Stomach (tissue), 9 donors: ENCODE data around the gene PDE6H. TPM values are rescaled to one million over a fixed set of nuclear protein-coding genes. Genes with fewer than 3 reads are reported as not detected.

Source experiments
- DNase-seq, 2 donors: peaks; one replicate each; pipeline versions ENCODE4 v3.0.0 to v3.0.0-alpha.2; 2013 to 2019
- H3K27ac ChIP-seq, 5 donors: fragments of 200-600 bp in 4 of 5; sonication (generic) in 4 of 5; one replicate each; pipeline ENCODE4 v1.5.1; 2013 to 2019; ENCODE audit warnings: mild to moderate bottlenecking in 1 of 5, moderate library complexity in 1 of 5
- H3K27me3 ChIP-seq, 3 donors: fragments of 200-600 bp; sonication (generic); one replicate each; pipeline ENCODE4 v1.5.1; 2017 to 2019; ENCODE audit warnings: mixed run types in 1 of 3
- H3K36me3 ChIP-seq, 4 donors: fragments of 200-600 bp; sonication (generic); 1 replicate in 3 of 4; 2 replicates in 1 of 4; pipeline ENCODE4 v1.5.1; 2016 to 2019
- H3K4me1 ChIP-seq, 4 donors: fragments of 200-600 bp; sonication (generic); one replicate each; pipeline ENCODE4 v1.5.1; 2016 to 2019
- H3K4me3 ChIP-seq, 4 donors: fragments of 200-600 bp; sonication (generic) in 3 of 4; one replicate each; pipeline ENCODE4 v1.5.1; 2016 to 2019; ENCODE audit warnings: mild to moderate bottlenecking in 1 of 4
- H3K9me3 ChIP-seq, 4 donors: fragments of 200-600 bp; sonication (generic); one replicate each; pipeline ENCODE4 v1.5.1; 2016 to 2019
- CTCF ChIP-seq, 7 experiments: fragments of 450-650 bp in 4 of 7; fragments of 200-600 bp in 3 of 7; sonication (generic) in 3 of 7; IDR thresholded peaks; one replicate each; pipeline ENCODE4 v1.5.1; 2016 to 2019; ENCODE audit warnings: antibody characterized with exemption in 7 of 7, control low read depth in 2 of 7, mild to moderate bottlenecking in 1 of 7
- EP300 ChIP-seq: sonication (generic); formaldehyde crosslinking; IDR thresholded peaks from one replicate; pipeline ENCODE4 v1.6.1; 2017; ENCODE audit warnings: antibody characterized with exemption
- POLR2A ChIP-seq, 4 donors: fragments of 450-650 bp; IDR thresholded peaks; one replicate each; pipeline ENCODE4 v1.6.1; 2016; ENCODE audit warnings: antibody characterized with exemption in 4 of 4, control low read depth in 2 of 4, mild to moderate bottlenecking in 1 of 4, moderate library complexity in 1 of 4
- POLR2AphosphoS5 ChIP-seq, 3 donors: sonication (generic); formaldehyde crosslinking; IDR thresholded peaks; one replicate each; pipeline ENCODE4 v1.6.1; 2016; ENCODE audit warnings: antibody characterized with exemption in 3 of 3
- WGBS, 5 donors: extraction: QIAGEN DNeasy Blood & Tissue Kit in 3 of 5; methylation state at CpG; one replicate each; pipeline versions ENCODE4 v1.1.5 to v1.1.7; 2013 to 2018; 5-methylcytosine and 5-hydroxymethylcytosine counted together
- intact Hi-C: fragments of 100-400 bp; cut with DNase I; formaldehyde crosslinking; loops from one replicate; pipeline ENCODE4 v1.15.1; 2023; ENCODE audit warnings: low total_unique reads
- polyA plus RNA-seq, 3 donors: library from polyadenylated mRNA; stranded (reverse); fragments of 200-250 nt; gene quantifications; one replicate each; pipeline ENCODE4 v1.2.3, GENCODE V29; 2013
- total RNA-seq, 5 donors: library from RNA; depleted of rRNA; stranded (reverse); fragments of >200 nt; gene quantifications; one replicate each; pipeline versions ENCODE4 v1.1.0 to v1.2.3, GENCODE V29; 2014 to 2016
- donor health status: healthy with polysubstance abuse.
- donor health status: Bipolar disorder and iron deficiency.
- donor health status: healthy.

PDE6H gene
- total and polyA plus RNA-seq, 8 donors = not detected

- no peak for DNase-seq
- Histone ChIP-seq H3K9me3 (no peaks in the 10 kb centered on the region), H3K4me3 (peak overlapping the region; percentile 18 to 45 (median 38)), H3K27ac (peak overlapping the region; percentile 31 to 85 (median 71)), H3K4me1 (peaks cover 0 to 26% (median 8%) of the 10 kb centered on the region in 4 donors), H3K36me3 (no peaks in the 10 kb centered on the region), H3K27me3 (no peaks in the 10 kb centered on the region)
- 26 to 45% (median 43%) methylated on average over 13 of the region's 13 CpGs for WGBS, 5 donors
- no peak for TF ChIP-seq EP300
- TF ChIP-seq POLR2AphosphoS5 (IDR thresholded peaks at IDR 0.05) = no peak
- no peak for TF ChIP-seq POLR2A (IDR thresholded peaks at IDR 0.05)
- TF ChIP-seq CTCF (IDR thresholded peaks at IDR 0.05) = no peak
- intact Hi-C loops = no loop called here
Measured at GRCh38 chr12:14960548-14961465, 12.0 kb upstream of the PDE6H start.

- 17 to 36% (median 20%) methylated on average over 14 of the region's 14 CpGs for WGBS, 5 donors
- H3K4me3 ChIP-seq = peak within 1 kb of the TSS; percentile 18 to 45 (median 38)
- peak; percentile 51 to 80 for DNase-seq
- intact Hi-C loops = no loop called here
- H3K9me3 ChIP-seq = no peaks in the 10 kb centered on the region
- peak within 1 kb of the TSS; percentile 31 to 85 (median 71) for H3K27ac ChIP-seq
- TF ChIP-seq EP300 (no peak), POLR2AphosphoS5 (IDR thresholded peaks at IDR 0.05) (peak in 2 of 3 donors; percentile 31 to 54)
- no peaks in the 10 kb centered on the region for H3K27me3 ChIP-seq
- H3K4me1 ChIP-seq = peaks cover 0 to 19% (median 8%) of the 10 kb centered on the region in 4 donors
- no peaks in the 10 kb centered on the region for H3K36me3 ChIP-seq
Measured at GRCh38 chr12:14961466-14962152, 11.2 kb upstream of the PDE6H start, which contains the start of gene ARHGDIB. ARHGDIB (minus strand) TSS chr12:14961601; CDS start chr12:14950712, 10,889 bp downstream.

GRCh38 chr12:14962153-14962539 is 10.7 kb upstream of the PDE6H start:
- peak overlapping the region in 4 of 5 donors; percentile 69 to 85 (median 76) for H3K27ac ChIP-seq
- intact Hi-C loops = no loop called here

GRCh38 chr12:14962797-14963196 is 10.0 kb upstream of the PDE6H start:
- Histone ChIP-seq H3K27me3 (no peaks in the 10 kb centered on the region), H3K4me3 (no peak overlapping the region), H3K27ac (peak overlapping the region in 4 of 5 donors; percentile 69 to 85 (median 76)), H3K4me1 (peaks cover 0 to 7% (median 3%) of the 10 kb centered on the region in 4 donors), H3K9me3 (no peaks in the 10 kb centered on the region), H3K36me3 (no peaks in the 10 kb centered on the region)
- 87 to 95% (median 92%) methylated on average over 3 of the region's 3 CpGs for WGBS, 5 donors
- no peak for TF ChIP-seq EP300
- no peak for TF ChIP-seq POLR2AphosphoS5 (IDR thresholded peaks at IDR 0.05)
- DNase-seq = no peak
- intact Hi-C loops = no loop called here

More at GRCh38 chr12:14962153-14962539, 10.7 kb upstream of the PDE6H start:
- Histone ChIP-seq H3K4me3 (peak overlapping the region in 3 of 4 donors; percentile 8 to 35 (median 9)), H3K4me1 (peaks cover 0 to 13% (median 6%) of the 10 kb centered on the region in 4 donors), H3K27me3 (no peaks in the 10 kb centered on the region), H3K36me3 (no peaks in the 10 kb centered on the region), H3K9me3 (no peaks in the 10 kb centered on the region)
- WGBS, 5 donors = 59 to 79% (median 75%) methylated on average over 3 of the region's 3 CpGs
- no peak for DNase-seq
- TF ChIP-seq POLR2AphosphoS5 (IDR thresholded peaks at IDR 0.05) (no peak), CTCF (IDR thresholded peaks at IDR 0.05) (no peak), POLR2A (IDR thresholded peaks at IDR 0.05) (no peak), EP300 (no peak)

GRCh38 chr12:14963520-14963919 is 9.3 kb upstream of the PDE6H start:
- Histone ChIP-seq H3K27me3 (no peaks in the 10 kb centered on the region), H3K27ac (peak overlapping the region in 1 of 5 donors; percentile 85), H3K4me1 (peaks cover 0 to 6% (median 0%) of the 10 kb centered on the region in 4 donors), H3K9me3 (no peaks in the 10 kb centered on the region), H3K4me3 (no peak overlapping the region), H3K36me3 (no peaks in the 10 kb centered on the region)
- TF ChIP-seq CTCF (IDR thresholded peaks at IDR 0.05) (no peak), POLR2AphosphoS5 (IDR thresholded peaks at IDR 0.05) (no peak), EP300 (no peak)
- intact Hi-C loops = no loop called here
- DNase-seq = no peak
- 83 to 95% (median 92%) methylated on average over 7 of the region's 7 CpGs for WGBS, 5 donors
